Measurements from ENCODE around the gene RASGEF1C. TPM values are rescaled to one million over a fixed set of nuclear protein-coding genes. Genes with fewer than 3 reads are reported as not detected.

Gene RASGEF1C
- total and polyA plus RNA-seq, 2 of the 13 experiments (the other 11 are each of a cell fraction or from before 2014, with no cell fraction given): not detected

- peak; percentile 62; the same call in 1 of the 2 replicates for TF ChIP-seq SP5 (CRISPR knock-in tag; IDR thresholded peaks at IDR 0.05; ENCODE audit: borderline replicate concordance, low read depth)
- TF ChIP-seq DNMT1 (CRISPR knock-in tag; IDR thresholded peaks at IDR 0.05): peak; percentile 92; the same call in 1 of the 2 replicates
- peak; percentile 90; the same call in 1 of the 2 replicates for TF ChIP-seq ZNF235 (CRISPR knock-in tag; IDR thresholded peaks at IDR 0.05; ENCODE audit: borderline replicate concordance)
- no peak for TF ChIP-seq GATA4 (IDR thresholded peaks at IDR 0.05; ENCODE audit: borderline replicate concordance, low read depth)
- TF ChIP-seq NFRKB (IDR thresholded peaks at IDR 0.05): no peak
- no peak for TF ChIP-seq FIP1L1 (IDR thresholded peaks at IDR 0.05; ENCODE audit: borderline replicate concordance, insufficient read depth, low read depth, low read length)
- peak; percentile 84; the same call in 1 of the 2 replicates for TF ChIP-seq DR1 (CRISPR knock-in tag; IDR thresholded peaks at IDR 0.05)
- no peak for TF ChIP-seq FOXK2 (IDR thresholded peaks at IDR 0.05)
- TF ChIP-seq FOXA3 (CRISPR knock-in tag; IDR thresholded peaks at IDR 0.05): peak; percentile 61
- TF ChIP-seq FUBP1 (CRISPR knock-in tag; IDR thresholded peaks at IDR 0.05; ENCODE audit: borderline replicate concordance): 0 out of 2 replicates have a peak, but pooled peaks have one; percentile 73
- TF ChIP-seq ZBTB38 (CRISPR knock-in tag; IDR thresholded peaks at IDR 0.05): peak; percentile 97
- peak; percentile 47; the same call in 1 of the 2 replicates for TF ChIP-seq ZNF318 (CRISPR knock-in tag; IDR thresholded peaks at IDR 0.05)
- peak; percentile 76 for TF ChIP-seq KAT8 (CRISPR knock-in tag; IDR thresholded peaks at IDR 0.05)
- no peak for TF ChIP-seq ZZZ3 (CRISPR knock-in tag; IDR thresholded peaks at IDR 0.05; ENCODE audit: borderline replicate concordance)
- TF ChIP-seq NR3C1 (CRISPR knock-in tag; IDR thresholded peaks at IDR 0.05): no peak
- TF ChIP-seq ZSCAN29 (CRISPR knock-in tag; conservative IDR thresholded peaks at IDR 0.05): 0 out of 2 replicates have a peak, but pooled peaks have one; percentile 46
- peak; percentile 97 for TF ChIP-seq FOXO4 (CRISPR knock-in tag; conservative IDR thresholded peaks at IDR 0.05)
- TF ChIP-seq SMAD3 (CRISPR knock-in tag; IDR thresholded peaks at IDR 0.05): peak; percentile 91
Measured at GRCh38 chr5:180071531-180072255, 137.3 kb downstream of the RASGEF1C start, which contains the start of gene RNF130 (continued).
